ENCODE measurements around the gene MINPP1. TPM values are rescaled to one million over a fixed set of nuclear protein-coding genes. Genes with fewer than 3 reads are reported as not detected.

The MINPP1 gene
- total RNA-seq, 1 experiment from 2014 or later: 24.8 TPM

DNA sequence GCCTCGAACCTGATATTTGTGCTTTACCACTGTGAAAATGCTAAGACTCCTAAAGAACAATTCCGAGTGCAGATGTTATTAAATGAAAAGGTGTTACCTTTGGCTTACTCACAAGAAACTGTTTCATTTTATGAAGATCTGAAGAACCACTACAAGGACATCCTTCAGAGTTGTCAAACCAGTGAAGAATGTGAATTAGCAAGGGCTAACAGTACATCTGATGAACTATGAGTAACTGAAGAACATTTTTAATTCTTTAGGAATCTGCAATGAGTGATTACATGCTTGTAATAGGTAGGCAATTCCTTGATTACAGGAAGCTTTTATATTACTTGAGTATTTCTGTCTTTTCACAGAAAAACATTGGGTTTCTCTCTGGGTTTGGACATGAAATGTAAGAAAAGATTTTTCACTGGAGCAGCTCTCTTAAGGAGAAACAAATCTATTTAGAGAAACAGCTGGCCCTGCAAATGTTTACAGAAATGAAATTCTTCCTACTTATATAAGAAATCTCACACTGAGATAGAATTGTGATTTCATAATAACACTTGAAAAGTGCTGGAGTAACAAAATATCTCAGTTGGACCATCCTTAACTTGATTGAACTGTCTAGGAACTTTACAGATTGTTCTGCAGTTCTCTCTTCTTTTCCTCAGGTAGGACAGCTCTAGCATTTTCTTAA lies 47.7 kb downstream of the MINPP1 start:
- TF ChIP-seq, protein P1, sequence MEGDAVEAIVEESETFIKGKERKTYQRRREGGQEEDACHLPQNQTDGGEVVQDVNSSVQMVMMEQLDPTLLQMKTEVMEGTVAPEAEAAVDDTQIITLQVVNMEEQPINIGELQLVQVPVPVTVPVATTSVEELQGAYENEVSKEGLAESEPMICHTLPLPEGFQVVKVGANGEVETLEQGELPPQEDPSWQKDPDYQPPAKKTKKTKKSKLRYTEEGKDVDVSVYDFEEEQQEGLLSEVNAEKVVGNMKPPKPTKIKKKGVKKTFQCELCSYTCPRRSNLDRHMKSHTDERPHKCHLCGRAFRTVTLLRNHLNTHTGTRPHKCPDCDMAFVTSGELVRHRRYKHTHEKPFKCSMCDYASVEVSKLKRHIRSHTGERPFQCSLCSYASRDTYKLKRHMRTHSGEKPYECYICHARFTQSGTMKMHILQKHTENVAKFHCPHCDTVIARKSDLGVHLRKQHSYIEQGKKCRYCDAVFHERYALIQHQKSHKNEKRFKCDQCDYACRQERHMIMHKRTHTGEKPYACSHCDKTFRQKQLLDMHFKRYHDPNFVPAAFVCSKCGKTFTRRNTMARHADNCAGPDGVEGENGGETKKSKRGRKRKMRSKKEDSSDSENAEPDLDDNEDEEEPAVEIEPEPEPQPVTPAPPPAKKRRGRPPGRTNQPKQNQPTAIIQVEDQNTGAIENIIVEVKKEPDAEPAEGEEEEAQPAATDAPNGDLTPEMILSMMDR (IDR thresholded peaks at IDR 0.05; ENCODE audit: insufficient read depth in 1 of 2, low read depth in 1 of 2, low read length in 1 of 2, severe bottlenecking in 1 of 2, unreplicated experiment in 1 of 2): no peak
- no peak for DNase-seq
- Histone ChIP-seq H3K4me1 (no peaks in the 10 kb centered on the region), H3K36me3 (ENCODE audit: control insufficient read depth, insufficient read depth, low read length) (no peaks in the 10 kb centered on the region), H3K27me3 (replicated peaks; ENCODE audit: control insufficient read depth, insufficient read depth, low read length) (no peaks in the 10 kb centered on the region), H3K9me3 (no peaks in the 10 kb centered on the region), H3K4me3 (ENCODE audit: low read depth, low read length) (no peak overlapping the region)
- ChIA-PET POLR2A (no interaction called here), CTCF (no interaction called here)
- H3K36me3 Mint-ChIP-seq (ENCODE audit: insufficient read depth, unreplicated experiment): peaks cover 5% of the 10 kb centered on the region
- intact Hi-C loops (cut with micrococcal nuclease; ENCODE audit: unreplicated experiment): no loop called here
- H3K9me3 Mint-ChIP-seq (ENCODE audit: unreplicated experiment): no peaks in the 10 kb centered on the region
- H3K4me1 Mint-ChIP-seq (ENCODE audit: low read depth, unreplicated experiment): no peaks in the 10 kb centered on the region
- H3K27ac Mint-ChIP-seq (ENCODE audit: unreplicated experiment): no peak overlapping the region
- TSS peak; percentile 51 for BruUV-seq (replicated peaks)
- no peak overlapping the region for H3K4me3 Mint-ChIP-seq (ENCODE audit: unreplicated experiment)
- H3K27me3 Mint-ChIP-seq (ENCODE audit: insufficient read depth, unreplicated experiment): no peaks in the 10 kb centered on the region

DNA sequence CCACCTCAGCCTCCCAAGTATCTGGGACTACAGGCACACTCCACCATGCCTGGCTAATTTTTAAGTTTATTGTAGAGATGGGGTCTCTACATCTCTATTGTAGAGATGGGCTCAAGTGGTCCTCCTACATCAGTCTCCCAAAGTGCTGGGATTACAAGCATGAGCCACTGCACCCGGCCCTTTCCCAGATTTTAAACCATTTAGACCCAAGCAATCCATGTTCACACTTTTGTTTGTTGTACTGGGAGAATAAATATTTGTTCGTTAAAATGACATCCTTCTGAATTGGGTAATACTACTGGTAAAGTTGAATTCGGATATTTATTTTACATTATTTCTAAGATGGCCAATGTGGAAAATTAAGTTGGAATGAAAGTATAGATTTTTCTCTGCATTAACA lies 52.7 kb downstream of the MINPP1 start:
- peaks cover 5% of the 10 kb centered on the region for H3K36me3 Mint-ChIP-seq (ENCODE audit: insufficient read depth, unreplicated experiment)
- intact Hi-C loops (cut with micrococcal nuclease; ENCODE audit: unreplicated experiment): no loop called here
- H3K4me1 Mint-ChIP-seq (ENCODE audit: low read depth, unreplicated experiment): no peaks in the 10 kb centered on the region
- peaks cover 3% of the 10 kb centered on the region for H3K9me3 Mint-ChIP-seq (ENCODE audit: unreplicated experiment)
- CTCF ChIA-PET: no interaction called here
- H3K4me1 ChIP-seq: no peaks in the 10 kb centered on the region
- no TSS peak for BruUV-seq (replicated peaks)
- no peak overlapping the region for H3K27ac Mint-ChIP-seq (ENCODE audit: unreplicated experiment)
- no peaks in the 10 kb centered on the region for H3K36me3 ChIP-seq (ENCODE audit: control insufficient read depth, insufficient read depth, low read length)
- no peaks in the 10 kb centered on the region for H3K9me3 ChIP-seq
- H3K4me3 ChIP-seq (ENCODE audit: low read depth, low read length): no peak overlapping the region
- no peaks in the 10 kb centered on the region for H3K27me3 ChIP-seq (replicated peaks; ENCODE audit: control insufficient read depth, insufficient read depth, low read length)
- H3K27me3 Mint-ChIP-seq (ENCODE audit: insufficient read depth, unreplicated experiment): no peaks in the 10 kb centered on the region
- DNase-seq: no peak
- TF ChIP-seq, protein P1 (IDR thresholded peaks at IDR 0.05; ENCODE audit: insufficient read depth in 1 of 2, low read depth in 1 of 2, low read length in 1 of 2, severe bottlenecking in 1 of 2, unreplicated experiment in 1 of 2): no peak
- POLR2A ChIA-PET: no interaction called here
- H3K4me3 Mint-ChIP-seq (ENCODE audit: unreplicated experiment): no peak overlapping the region

GRCh38 chr10:87558333-87558732 lies 53.6 kb downstream of the MINPP1 start:
- Histone ChIP-seq H3K27me3 (replicated peaks; ENCODE audit: control insufficient read depth, insufficient read depth, low read length) (no peaks in the 10 kb centered on the region), H3K36me3 (ENCODE audit: control insufficient read depth, insufficient read depth, low read length) (no peaks in the 10 kb centered on the region), H3K4me3 (ENCODE audit: low read depth, low read length) (no peak overlapping the region), H3K9me3 (no peaks in the 10 kb centered on the region), H3K4me1 (no peaks in the 10 kb centered on the region)
- Mint-ChIP-seq H3K4me3 (ENCODE audit: unreplicated experiment) (no peak overlapping the region), H3K9me3 (ENCODE audit: unreplicated experiment) (peaks cover 12% of the 10 kb centered on the region), H3K27me3 (ENCODE audit: insufficient read depth, unreplicated experiment) (no peaks in the 10 kb centered on the region), H3K27ac (ENCODE audit: unreplicated experiment) (no peak overlapping the region), H3K4me1 (ENCODE audit: low read depth, unreplicated experiment) (no peaks in the 10 kb centered on the region), H3K36me3 (ENCODE audit: insufficient read depth, unreplicated experiment) (no peaks in the 10 kb centered on the region)
- no peak for DNase-seq
- ChIA-PET CTCF (no interaction called here), POLR2A (no interaction called here)
- TF ChIP-seq, protein P1 (IDR thresholded peaks at IDR 0.05; ENCODE audit: insufficient read depth in 1 of 2, low read depth in 1 of 2, low read length in 1 of 2, severe bottlenecking in 1 of 2, unreplicated experiment in 1 of 2): no peak
- intact Hi-C loops (cut with micrococcal nuclease; ENCODE audit: unreplicated experiment): no loop called here
- no TSS peak for BruUV-seq (replicated peaks)

Measured in Caco-2 (cell line).